ENCODE results near the gene NAPB.

The NAPB gene

DNA sequence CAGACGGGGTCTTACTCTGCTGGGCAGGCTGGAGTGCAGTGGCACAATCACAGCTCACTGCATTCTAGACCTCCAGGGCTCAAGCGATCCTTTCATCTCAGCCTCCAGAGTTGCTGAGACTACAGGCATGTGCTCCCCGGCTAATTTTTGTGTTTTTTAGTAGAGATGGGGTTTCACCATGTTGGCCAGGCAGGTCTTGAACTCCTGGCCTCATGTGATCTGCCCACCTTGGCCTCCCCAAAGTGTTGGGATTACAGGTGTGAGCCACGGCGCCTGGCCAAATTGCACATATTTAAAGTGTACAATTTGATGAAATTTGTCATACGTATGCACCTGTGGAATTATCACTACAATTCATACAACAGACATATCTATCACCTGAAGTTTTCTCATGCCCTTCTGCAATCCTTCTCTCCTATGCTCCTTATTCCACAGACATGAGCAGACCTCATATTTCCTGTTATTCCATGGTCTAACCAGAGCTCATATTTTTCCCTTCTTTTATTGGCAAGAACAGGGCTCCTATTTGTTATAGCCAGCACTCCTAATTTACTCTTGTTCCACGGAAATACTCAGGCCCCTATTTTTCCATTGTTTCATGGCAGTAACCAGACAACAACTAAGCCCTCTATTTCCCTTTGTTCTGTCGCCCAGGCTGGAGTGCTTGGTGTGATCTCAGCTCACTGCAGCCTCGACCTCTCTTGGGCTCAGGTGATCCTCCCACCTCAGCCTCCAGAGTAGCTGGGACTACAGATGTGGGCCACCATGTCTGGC, 16.0 kb upstream of the NAPB start:
- DNase-seq: no peak

DNA sequence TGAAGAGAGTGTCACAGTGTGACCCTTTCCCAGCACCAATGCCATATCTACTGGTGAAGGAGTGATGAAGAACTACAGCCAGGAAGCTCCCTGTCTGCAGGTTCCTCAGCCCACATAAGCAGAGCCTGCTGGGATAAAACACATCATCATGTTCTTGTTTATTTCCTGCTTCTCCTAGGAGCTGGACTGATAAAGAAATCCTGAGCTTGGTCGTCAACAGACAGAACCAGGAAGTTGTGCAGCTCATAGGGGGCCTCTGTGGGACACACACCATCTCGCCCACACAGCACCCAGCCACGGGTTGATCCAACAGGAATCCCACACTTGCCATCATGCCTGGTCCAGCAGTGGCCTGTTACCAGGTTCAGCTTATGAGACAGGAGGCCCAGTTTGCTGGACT, 15.4 kb upstream of the NAPB start:
- DNase-seq: peak; percentile 20 to 51 (median 34)

DNA sequence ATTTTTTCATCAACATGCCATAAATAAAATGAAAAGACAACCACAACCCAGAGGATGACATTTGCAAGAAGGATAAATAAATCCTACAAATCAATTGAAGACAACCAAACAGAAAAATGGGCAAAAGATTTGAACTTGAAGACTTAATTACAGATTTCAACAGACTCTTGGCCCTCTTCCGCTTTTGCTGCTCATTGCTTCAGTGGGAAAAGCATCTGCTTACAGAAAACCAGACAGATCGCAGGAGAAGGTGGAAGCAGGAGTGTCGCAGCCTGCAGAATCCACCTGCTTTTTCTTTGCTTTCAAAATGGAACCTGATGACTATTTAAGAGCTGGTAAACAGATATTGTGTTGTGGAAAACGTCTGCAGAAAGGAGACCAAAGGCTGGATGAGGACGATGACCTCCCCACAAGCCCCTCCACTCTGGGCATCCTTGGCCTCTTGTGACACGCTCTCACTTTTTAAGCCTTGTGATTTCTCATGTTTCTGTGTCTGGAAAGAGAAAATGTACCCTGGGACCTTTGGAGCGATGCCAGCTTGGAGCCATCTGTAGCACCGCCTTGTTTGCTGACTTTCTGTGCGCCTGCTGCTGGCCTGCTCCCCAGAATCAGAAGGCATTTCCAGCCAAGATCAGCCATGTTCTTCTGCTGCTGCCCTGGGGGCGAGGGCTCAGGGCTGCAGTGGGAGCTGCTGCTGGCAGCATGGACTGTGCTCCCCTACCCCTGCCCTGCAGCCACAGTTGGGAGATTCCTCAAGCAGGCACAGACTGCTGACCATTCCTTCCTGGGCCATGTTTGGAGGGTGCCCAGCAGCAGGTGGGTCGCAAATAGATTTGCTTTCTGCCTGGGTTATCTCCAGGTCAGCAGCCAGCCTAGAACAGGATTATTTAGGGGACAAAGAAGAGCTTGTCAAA, 14.6 kb upstream of the NAPB start:
- DNase-seq: no peak

DNA sequence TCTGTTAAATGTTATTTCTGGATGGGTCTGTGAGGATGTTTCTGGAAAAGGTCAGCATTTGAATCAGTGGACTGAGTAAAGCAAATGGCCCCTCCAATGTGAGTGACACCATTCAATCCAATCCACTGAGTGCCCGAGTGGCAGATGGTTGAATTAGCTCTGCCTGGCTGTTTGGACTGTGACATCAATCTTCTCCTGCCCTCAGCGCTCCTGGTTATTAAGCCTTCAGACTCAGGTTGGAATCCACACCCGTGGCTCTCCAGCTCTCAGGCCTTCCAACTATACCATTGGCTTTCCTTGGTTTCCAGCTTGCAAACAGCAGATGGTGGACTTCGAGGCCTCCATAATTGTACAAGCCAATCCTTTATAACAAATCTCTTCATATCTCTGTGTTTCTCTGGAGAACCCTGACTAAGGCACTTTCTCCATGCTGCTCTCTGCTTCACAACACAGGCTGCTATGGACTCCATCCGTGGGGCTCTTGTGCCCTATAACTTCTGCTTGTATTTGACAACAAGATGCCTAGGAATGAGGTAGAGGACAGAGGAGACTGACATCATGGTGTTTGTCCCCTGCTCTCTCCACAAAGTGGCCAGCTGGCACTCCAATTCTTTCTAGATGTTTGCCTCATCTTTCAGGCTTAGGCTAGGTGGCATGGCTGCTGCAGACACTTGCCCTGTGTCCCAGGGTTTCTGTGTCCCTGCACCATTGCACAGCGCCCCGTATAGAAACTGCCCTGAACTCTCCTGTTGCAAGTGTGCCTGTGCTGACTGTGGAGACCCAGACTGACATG, 13.4 kb upstream of the NAPB start:
- DNase-seq: no peak

DNA sequence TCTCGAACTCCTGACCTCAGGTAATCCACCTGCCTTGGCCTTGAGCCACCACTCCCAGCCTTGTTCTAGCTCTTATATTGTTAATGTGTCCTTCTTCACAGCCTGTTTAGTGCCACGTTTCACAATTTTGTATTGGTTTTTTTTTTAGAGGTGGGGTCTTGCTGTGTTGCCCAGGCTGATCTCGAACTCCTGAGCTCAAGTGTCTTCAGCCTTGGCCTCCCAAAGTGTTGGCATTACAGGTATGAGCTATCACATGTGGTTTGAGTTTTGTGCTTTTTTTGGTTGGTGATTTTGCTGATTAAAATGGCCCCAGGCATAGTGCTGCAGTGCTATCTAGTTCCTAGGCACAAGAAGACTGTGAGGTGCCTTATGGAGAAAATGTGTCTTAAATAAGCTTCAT, 12.3 kb upstream of the NAPB start:
- DNase-seq: no peak

DNA sequence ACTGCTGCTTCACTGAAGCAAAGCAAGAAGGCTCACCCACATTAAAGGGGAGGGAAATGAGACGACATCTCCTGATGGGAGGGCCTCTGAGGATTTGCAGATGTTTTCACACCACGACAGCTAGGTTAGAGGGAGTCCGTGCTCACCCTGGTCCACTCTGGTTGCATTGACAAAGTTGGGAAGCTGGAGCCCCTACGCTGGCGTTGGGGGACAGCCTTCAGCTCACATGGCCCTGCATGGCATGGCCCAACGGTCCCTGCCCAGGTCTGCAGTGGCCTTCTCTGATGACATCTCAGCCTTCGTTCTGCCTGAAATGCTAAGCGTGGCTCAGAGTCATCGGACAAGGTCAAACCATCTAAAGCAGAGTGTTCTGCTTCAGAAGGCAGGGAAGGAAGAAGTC, 3.8 kb upstream of the NAPB start:
- DNase-seq: no peak

DNA sequence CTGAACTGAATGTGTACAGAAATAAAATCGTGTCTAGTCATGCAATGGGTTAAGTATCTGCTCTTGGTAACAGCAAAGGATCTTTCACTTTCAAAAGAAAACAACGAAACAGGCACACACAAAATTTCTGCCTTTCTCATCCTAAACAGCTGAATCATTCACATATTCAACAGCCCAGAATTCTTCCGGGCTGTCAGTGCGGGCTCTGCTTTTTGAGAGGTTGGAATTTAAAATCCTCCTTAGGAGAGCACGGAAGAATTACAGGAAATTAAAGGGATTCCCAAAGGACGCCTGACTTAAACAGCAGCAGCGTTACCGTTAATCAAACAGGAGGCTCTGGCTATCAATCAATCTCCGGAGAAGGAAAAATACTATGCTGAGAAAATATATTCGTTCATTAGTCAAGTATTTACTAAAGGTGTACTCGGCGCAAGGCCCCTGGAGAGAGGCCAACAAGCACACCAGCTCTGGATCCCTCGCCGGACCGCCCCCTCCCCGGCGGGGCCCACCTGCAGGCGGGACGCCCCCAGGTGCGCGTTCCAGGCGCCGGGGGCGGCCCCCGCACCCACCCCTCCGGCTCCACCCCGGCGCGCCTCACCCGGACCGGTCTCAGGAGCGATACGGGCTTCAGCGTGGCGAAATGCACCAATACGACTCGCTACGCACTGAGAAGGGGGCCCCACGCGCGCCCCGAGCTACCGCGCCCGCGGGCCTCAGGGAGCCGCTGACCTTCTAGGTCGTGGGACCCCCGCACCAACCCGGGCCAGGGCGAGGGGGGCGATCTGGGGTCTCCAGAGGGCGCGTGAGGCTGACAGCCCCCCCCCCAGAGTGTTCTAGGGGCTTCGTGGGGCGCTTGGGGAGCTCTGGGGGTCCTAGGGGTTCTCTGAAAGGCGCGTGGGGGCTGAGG, 1.0 kb downstream of the NAPB start:
- DNase-seq: peak in 3 of 4 experiments; percentile 44 to 66 (median 49)

DNA sequence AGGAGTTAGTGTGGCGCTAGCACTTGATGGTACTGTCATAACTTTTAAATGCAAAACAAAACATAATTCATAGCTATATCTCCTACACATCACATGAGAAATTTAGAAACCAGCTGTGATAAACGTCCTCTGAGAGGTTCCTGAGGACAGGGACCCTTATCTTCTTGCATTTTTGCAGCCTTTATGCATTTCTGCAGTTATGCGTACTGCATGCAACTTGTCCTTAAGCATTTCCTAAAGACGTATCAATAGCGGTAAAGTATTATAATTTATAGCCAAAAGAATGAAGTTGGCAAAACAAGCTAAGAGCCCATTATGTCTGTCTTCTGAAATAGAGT, 1.7 kb downstream of the NAPB start:
- no peak for DNase-seq

DNA sequence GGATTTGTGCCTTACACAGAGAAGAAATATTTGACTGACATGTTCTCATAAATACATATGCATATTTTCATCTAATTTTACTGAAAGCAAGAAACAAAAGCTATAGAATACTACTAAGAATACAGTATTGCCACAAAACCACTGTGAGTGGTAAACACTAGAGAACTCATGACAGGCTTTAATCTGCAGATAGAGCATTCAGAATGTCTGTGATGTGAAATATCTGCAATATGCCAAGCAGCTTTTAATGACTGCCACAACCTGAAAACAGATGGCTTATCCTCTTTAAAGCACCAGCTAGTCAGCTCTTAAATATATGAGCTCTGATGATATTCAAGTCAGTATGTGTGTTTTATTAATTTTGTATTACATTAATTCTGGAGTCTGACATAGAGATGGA, 3.4 kb downstream of the NAPB start:
- no peak for DNase-seq

DNA sequence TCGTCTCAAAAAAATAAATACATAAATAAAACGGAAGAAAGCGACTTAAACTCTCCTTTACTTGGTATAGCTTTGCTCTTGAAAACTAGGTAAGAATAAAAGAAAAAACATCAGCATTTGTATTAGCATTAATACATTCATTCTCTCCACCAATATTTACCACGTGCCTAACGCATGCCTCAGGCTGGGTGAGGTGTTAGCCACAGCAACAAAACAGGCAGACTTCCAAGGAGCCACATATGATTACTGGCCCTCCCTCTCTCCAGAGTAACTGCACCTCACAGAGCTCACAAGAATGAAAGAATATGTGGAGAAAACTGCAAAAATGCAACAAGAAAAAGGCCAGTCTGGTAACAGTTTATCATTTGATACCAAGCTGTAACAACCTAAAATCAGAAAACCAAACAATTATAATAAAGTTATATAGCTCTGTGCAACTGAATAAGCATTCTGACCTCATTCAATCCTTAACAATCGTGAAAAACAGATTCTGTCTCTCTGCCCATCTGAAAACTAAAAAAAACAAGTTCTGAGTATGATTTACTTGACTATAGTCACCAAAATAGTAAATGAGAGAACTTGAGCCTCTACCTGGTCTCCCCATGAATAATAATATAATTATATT, 5.2 kb downstream of the NAPB start:
- DNase-seq: no peak

DNA sequence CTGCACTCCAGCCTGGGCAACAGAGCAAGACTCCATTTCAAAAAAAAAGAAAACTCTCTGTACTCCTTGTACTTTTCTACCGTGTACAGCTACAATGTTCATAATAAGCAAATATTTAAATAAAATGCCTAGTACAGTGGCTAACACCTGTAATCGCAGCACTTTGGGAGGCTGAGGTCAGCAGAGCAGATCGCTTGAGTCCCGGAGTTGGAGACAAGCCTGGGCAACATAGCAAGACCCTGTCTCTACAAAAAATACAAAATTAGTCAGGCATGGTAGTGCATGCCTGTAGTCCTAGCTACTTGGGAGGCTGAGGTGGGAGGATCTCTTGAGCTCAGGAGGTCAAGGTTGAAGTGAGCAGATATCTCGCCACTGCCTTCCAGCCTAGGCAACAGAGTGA, 5.7 kb downstream of the NAPB start:
- DNase-seq: no peak

DNA sequence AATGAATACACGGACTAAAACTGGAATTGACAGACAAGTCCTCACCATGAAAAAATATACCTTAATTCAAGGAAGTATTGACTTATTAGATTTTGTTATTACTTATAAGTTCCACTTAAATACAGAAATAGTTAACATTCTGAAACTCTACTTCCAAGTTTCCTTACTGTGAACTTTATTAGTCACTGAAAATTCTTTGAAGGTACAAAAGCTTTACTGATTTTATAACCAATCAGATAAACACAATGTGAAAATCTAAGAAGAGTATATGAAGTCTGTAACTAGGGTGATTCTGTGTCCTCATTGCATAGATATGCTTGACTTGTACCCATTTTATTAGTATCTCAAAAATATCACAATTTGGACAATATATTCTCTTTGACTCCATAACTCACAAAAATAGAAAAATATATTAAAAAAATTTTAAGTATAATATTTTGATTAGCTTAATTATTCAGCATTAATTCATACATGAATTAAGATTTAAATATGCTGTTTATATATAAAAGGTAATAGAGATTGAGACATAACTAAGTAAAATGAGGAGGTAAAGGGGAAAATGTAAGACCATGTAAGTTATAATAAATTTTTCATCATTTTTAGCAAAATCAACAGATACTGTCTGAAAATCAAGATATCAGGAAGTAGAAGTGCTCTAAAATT, 6.6 kb downstream of the NAPB start:
- no peak for DNase-seq

DNA sequence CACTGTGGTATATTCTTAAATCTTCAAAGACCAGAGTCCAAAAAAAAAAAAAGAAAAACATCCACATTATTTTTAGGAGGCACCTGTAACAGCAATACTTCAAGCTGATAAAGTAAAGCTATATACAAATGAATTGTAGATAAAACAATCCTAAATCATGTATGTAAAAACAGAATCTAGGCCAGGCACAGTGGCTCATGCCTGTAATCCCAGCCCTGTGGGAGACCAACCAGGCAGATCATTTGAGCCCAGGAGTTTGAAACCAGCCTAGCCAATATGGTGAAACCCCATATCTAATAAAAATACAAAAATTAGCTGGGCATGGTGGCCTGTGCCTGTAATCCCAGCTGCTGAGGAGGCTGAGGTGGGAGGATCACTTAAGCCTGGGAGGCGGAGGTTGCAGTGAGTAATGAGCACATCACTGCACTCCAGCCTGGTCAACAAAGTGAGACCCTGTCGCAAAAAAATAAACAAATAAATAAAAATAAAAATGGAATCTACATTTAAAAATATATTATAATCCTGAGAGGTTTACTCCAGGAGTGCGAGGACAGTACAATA, 7.3 kb downstream of the NAPB start:
- DNase-seq: no peak

DNA sequence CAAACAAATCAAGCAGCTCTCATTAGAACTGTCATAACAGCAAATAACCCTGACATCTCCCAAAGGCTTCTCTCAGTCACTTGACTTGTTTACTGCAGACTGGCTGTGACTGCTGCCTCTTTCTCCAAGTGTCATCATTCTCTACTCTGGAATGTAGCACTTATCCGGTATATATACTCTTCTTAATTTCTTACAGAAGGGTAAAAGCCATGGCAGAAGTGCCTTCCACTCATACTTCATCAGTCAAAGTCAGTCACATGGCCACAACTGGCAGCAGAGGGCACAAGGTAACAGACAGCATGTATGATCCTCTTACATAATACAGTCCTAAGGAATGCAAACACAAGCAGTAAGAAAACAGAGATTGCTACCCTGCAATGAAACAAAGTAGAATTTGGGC, 9.3 kb downstream of the NAPB start:
- peak; percentile 21 to 46 (median 40) for DNase-seq

DNA sequence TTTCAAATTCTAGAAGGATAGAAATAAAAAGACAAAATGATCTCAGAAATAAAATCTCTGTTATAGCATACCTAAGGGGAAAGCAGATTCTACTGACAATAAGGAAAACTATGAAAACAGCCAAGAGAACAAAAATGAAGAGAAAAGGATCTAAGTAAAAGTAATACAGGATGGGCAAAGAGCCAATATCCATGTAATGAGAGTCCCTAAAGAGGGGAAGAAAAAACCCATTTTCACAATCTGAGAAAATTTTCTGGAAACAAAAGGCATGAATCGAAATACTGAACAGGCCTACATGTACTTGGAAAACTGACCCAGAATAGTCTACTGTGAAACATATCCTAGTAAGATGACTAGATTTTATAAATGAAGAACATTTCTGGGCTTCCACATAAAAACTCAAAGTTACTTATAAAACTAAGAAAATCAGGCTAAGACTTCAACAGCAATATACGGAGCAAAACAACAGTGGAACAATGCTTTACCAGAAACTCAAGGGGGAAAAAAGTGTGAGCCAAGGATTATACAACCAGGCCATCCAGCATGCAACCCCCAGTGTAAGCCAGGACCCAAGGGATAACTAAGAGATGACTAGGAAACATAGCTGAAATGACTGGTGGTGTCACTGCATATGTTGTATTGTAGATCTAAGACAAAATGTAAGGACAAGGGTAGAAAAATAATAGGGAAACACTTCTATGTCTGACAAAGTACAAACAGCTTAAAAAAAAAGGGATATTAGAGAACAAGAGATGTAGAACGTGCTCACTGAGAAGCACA, 10.2 kb downstream of the NAPB start:
- DNase-seq: no peak

DNA sequence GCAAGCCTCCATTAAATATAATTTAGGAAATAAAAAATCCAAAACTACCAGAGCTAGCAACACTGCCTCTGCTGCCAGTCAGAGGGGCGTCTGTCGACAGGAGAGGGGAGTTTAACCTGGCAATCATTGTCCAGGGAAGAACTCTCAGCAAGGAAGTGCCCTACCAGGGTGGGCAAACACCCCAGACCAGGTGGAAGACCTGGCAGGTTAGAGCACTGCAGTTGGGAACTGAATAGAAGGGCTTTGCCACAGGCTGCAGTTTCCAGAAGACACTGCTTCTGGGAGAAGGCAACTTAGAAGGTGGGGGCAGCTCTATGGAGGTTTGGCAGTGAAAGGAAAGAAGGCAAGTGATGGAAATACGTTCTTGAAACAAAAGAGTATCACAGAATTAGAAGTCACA, 11.5 kb downstream of the NAPB start:
- DNase-seq: no peak

DNA sequence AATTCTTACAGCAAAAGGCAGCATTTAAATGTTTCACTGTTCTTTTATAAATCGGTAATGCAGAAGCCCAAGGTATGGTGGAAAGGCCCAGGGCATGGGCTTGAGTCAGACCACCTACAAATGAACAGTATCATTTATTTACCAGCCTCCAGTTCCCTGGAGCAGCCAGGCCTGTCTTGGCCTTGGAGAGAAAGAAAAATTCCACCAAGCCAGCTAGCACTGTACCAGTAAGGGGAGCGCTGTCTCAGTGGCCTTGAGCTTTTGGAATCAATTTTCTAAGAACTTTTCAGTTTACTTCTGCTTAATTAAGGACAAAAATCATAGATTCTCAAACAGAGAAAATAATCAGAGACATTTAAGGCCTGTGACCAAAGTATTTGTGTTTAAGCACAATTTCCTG, 12.3 kb downstream of the NAPB start:
- DNase-seq: no peak

DNA sequence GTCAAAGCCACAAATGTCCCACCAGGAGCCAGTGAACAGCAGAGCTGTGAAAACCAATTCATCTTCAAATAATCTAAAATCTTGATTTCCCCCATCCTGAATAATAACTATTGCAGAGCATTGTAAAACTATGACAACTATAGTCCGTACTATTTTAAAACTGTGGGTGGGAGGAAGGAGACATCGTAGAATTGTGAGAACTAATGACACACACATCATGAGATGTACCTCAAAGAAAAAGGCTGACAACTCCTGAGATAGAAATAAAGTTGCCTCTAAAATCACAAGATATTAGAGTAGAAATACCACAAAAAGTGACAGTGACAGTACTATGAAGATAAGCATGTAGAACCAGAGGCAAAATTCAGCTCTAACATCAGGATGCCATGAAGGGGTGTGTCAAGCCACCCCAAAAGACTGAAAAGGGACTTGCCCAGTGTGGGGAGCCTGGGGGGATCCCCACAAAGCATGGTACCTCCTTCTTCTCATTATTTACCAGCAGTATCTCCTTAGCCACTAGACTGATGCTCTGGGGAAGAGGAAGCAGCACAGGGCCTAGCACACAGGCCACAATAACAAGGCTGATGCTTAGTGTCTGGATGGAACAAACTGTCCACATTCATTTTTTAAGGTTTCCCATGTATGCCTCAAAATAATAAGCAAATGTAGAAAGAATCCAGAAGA, 13.4 kb downstream of the NAPB start:
- DNase-seq: peak; percentile 16 to 74 (median 52)

DNA sequence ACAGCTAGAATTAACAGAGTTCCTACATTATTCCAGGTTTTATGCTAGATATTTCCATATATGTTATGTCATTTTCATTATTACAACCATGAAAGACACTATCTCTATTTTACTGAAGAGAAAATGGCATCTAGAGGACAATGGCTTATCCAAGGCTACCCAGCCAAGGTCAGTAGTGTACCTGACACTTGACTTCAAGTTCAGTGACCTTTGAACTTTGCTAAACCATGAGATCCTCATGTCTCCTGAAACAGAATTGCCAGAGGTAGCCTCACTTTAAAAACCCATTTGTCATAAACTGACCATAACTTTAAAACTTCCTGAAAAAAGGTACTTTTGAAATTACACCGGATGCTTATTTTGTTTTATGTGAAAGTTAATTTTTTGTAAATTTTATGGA, 14.4 kb downstream of the NAPB start:
- DNase-seq: no peak

Data from suppressor macrophage (primary cell).